Fibroblast of pulmonary artery (primary cell): ENCODE measurements around the gene ZNFX1.

Experiments used
- DNase-seq: peaks from one replicate; pipeline ENCODE4 v3.0.0-alpha.2; 2010; ENCODE audit warnings: low read depth
- H3K4me3 ChIP-seq: replicated peaks from 2 replicates; pipeline ENCODE4 v1.5.1; 2011; ENCODE audit warnings: low read depth, mild to moderate bottlenecking, control low read depth, low read length, moderate library complexity
- TF ChIP-seq, protein P1 (sequence below): IDR thresholded peaks from 2 replicates; pipeline ENCODE4 v1.5.1; 2011; ENCODE audit warnings: mild to moderate bottlenecking, control low read depth, low read length, inconsistent platforms; ENCODE audit errors: missing control alignments

The ZNFX1 gene

DNA sequence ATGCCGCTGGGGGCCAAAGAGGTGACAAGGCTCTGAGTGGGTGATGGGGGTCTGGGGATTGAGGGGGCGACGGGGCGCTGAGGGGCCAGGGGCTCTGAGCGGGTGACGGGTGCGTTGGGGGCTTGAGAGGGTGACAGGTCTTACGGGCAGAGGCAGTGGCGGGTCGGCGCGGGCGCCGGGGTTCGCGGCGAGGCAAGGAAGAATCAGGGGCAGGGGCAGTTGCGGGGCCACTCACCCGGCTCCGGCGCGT is 146 bp downstream of the ZNFX1 start:
- H3K4me3 ChIP-seq: peak overlapping the region; percentile 76
- TF ChIP-seq, protein P1, sequence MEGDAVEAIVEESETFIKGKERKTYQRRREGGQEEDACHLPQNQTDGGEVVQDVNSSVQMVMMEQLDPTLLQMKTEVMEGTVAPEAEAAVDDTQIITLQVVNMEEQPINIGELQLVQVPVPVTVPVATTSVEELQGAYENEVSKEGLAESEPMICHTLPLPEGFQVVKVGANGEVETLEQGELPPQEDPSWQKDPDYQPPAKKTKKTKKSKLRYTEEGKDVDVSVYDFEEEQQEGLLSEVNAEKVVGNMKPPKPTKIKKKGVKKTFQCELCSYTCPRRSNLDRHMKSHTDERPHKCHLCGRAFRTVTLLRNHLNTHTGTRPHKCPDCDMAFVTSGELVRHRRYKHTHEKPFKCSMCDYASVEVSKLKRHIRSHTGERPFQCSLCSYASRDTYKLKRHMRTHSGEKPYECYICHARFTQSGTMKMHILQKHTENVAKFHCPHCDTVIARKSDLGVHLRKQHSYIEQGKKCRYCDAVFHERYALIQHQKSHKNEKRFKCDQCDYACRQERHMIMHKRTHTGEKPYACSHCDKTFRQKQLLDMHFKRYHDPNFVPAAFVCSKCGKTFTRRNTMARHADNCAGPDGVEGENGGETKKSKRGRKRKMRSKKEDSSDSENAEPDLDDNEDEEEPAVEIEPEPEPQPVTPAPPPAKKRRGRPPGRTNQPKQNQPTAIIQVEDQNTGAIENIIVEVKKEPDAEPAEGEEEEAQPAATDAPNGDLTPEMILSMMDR: no peak
- DNase-seq: no peak

DNA sequence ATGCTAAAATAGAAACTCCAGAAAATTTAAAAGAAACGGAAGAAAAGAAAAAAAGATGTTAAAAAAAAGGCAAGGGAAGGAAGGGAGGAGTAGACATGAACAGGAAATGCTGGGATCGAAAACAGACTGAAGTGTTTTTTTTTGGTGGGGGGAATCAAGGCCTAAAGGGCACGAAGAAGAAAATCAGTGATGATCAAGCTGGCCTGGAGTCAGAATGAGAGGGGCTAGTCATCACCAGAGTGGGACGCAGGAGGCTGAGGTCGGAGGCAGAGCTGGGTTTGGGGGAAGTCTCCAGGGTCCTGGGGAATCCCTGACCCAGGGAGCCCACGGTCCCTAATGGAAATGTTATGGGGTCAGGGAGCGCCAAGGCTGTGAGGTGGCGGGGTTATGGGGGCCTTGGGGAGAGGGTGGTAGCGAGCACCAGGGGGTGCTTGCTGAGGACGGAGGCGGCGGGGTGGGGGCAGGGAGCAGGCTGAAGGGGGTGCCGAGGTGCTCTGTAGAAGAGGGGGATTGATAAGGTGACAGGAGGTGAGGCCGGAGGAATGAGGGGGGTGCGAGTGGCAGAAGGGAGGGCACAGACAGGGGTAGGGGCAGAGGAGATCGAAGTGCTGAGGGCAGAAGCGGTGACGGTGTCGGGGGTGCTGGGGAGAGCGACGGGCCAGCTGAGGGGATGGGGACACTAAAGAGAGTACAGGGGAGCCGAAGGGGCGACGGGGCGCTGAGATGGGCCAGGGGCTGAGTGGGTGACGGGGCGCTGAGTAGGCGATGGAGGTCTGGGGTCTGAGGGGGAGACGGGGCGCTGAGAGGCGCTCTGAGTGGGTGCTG is 684 bp downstream of the ZNFX1 start:
- TF ChIP-seq, protein P1: no peak
- DNase-seq: no peak
- peak overlapping the region; percentile 76 for H3K4me3 ChIP-seq

DNA sequence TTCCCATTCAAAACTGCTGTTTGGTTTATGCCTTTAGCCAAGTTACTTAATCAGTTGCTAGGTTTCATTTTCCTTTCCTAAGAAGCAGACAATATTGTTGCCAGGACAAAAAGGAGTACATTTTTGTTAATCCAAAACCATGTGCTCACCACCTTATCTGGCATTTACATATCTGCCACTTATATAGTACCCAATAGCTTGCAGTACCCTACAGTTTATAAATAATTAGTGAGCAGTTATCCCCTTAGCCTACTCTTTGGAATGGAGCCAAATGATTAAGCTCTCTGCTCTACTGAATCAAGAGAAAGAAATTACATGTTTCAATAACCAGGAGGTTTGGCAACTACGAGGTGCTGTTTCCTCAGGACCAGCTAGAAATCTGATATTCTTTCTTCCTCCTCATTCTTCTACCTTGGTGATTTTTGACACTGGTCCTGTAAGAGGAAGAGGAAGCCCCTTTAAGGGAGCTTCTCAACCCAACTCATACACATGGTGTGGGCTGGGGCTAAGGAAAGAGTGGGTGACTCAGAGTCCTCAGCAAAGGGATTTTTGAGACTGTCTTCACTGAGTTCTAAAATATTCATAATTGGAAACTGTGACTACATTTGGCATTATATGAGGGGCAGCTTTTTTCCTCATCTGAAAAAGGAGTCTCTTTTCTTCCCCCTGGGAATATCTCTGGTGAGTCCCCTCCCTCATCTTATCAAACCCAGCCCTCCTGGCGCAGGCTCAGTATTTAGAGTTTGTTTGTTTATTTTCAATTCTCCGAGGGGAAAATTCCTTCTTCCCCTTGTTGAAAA is 1.5 kb downstream of the ZNFX1 start:
- DNase-seq: peak; percentile 61
- peak overlapping the region; percentile 76 for H3K4me3 ChIP-seq
- TF ChIP-seq, protein P1: no peak

DNA sequence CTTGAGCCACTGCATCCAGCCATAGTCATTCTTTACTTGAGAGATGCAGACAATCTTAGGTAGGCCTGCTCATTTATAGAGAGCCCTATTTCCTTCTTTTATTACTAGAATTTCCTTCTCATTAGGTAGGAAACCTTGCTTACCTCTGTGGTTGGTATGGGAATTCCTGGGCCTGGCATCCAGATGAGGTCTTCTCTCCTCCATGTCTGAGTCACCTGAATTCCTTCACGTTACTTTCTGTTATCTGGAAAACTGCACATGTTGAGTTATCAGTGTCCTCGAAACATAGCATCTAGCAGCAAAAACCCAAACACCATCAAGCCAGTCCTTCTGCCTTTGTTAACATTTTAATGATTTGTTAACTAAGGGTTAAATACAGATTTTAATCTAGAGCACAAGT is 2.2 kb downstream of the ZNFX1 start:
- peak overlapping the region; percentile 76 for H3K4me3 ChIP-seq
- TF ChIP-seq, protein P1: no peak
- DNase-seq: no peak

DNA sequence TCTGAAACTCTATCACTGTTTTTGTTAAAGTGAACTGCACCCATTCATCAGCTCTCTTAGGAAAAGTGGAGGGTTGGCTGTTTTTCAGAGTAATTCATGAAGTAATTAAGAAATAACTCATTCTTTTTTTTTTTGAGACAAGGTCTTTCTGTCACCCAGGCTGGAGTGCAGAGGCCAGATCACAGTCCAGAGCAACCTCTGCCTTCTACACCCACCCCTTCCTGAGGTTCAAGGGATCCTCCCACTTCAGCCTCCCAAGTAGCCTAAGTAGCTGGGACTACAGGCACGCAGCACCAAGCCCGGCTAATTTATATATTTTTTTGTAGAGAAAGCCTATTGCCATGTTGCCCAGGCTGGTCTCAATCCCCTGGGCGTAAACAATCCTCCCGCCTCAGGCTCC is 2.6 kb downstream of the ZNFX1 start:
- no peak for DNase-seq
- TF ChIP-seq, protein P1: no peak
- H3K4me3 ChIP-seq: no peak overlapping the region

DNA sequence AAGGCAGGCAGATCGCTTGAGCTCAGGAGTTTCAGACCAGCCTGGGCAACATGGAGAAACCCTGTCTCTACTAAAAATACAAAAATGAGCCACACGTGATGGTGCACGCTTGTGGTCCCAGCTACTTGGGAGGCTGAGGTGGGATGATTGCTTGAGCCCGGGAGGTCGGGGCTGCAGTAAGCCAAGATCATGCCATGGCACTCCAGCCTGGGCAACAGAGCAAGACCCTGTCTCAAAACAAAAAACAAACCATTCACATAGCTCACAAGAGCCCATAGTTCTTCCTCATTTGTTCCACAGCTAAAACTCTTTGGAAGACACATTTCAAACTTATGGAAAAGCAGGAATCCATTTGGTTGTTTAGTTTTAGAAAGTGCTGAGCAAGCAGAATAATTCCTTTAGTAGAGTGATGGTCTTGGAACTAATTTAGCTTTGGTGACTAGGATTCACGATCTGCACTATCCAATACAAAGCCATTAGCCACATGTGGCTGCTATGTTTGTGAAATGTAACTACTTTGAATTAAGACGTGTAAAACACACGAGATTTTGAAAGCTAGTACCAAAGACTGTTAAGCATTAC is 4.1 kb downstream of the ZNFX1 start:
- no peak overlapping the region for H3K4me3 ChIP-seq
- no peak for DNase-seq
- TF ChIP-seq, protein P1: no peak
